Natural killer cell treated with Interleukin-12 subunit alpha and Interleukin-12 subunit beta and Interleukin-15 and Interleukin-18, amount 100 ng/mL, for 72 hours (primary cell): ENCODE results near the gene MAGEE1. TPM values are rescaled to one million over a fixed set of nuclear protein-coding genes. Genes with fewer than 3 reads are reported as not detected.
A peak's percentile ranks its signal among the peaks of the same experiment; 100 is the strongest.

Source experiments
- ATAC-seq, 2 donors: fragments of 150-1000 bp; cut with Tn5 transposase in 1 of 2; sonication (Bioruptor Pico), chemical (Tn5 transposase) in 1 of 2; 2 replicates each; pipeline ENCODE4 v1.10.0; 2021
- DNase-seq: peaks from one replicate; pipeline ENCODE4 v3.0.0; 2022; ENCODE audit warnings: low spot score
- H3K27ac Mint-ChIP-seq, 2 donors: 1 replicate in 1 of 2; 2 replicates in 1 of 2; pipeline ENCODE4 v1.8.0; 2022; ENCODE audit warnings: mixed read lengths in 2 of 2, mild to moderate bottlenecking in 1 of 2, moderate library complexity in 1 of 2
- H3K27me3 Mint-ChIP-seq, 2 donors: 1 replicate in 1 of 2; 2 replicates in 1 of 2; pipeline ENCODE4 v1.8.0; 2022; ENCODE audit warnings: mixed read lengths in 2 of 2
- H3K36me3 Mint-ChIP-seq: one replicate; pipeline ENCODE4 v1.8.0; 2022; ENCODE audit warnings: mixed read lengths
- H3K4me1 Mint-ChIP-seq, 2 donors: 1 replicate in 1 of 2; 2 replicates in 1 of 2; pipeline ENCODE4 v1.8.0; 2022; ENCODE audit warnings: low read depth in 2 of 2, mixed read lengths in 2 of 2, mild to moderate bottlenecking in 1 of 2
- H3K4me3 Mint-ChIP-seq: one replicate; pipeline ENCODE4 v1.8.0; 2022; ENCODE audit warnings: mixed read lengths
- H3K9me3 Mint-ChIP-seq: 2 replicates; pipeline ENCODE4 v1.8.0; 2022; ENCODE audit warnings: mixed read lengths
- total RNA-seq, 2 donors: library from RNA; stranded (reverse); gene quantifications; one replicate each; pipeline ENCODE4 v1.2.3, GENCODE V29; 2022

The MAGEE1 gene
- 1 to 10 TPM; 1.8 to 2.0 TPM for total RNA-seq

GRCh38 chrX:76427560-76428242 is at the start of gene MAGEE1:
Gene MAGEE1 (plus strand): TSS chrX:76427710. CDS start chrX:76427931, 221 bp downstream.
- H3K36me3 Mint-ChIP-seq: no peaks in the 10 kb centered on the region
- peak within 1 kb of the TSS; percentile 91 for H3K4me3 Mint-ChIP-seq
- peak within 1 kb of the TSS; percentile 62 to 66 for H3K27ac Mint-ChIP-seq
- ATAC-seq (peak; percentile 85 to 90), DNase-seq (peak; percentile 73)
- H3K9me3 Mint-ChIP-seq: no peaks in the 10 kb centered on the region
- H3K27me3 Mint-ChIP-seq: peaks cover 0 to 13% of the 10 kb centered on the region in 2 donors
- peaks cover 9 to 11% of the 10 kb centered on the region in 2 donors for H3K4me1 Mint-ChIP-seq

- no peaks in the 10 kb centered on the region for H3K9me3 Mint-ChIP-seq
- peaks cover 20 to 24% of the 10 kb centered on the region in 2 donors for H3K27me3 Mint-ChIP-seq
- no peaks in the 10 kb centered on the region for H3K36me3 Mint-ChIP-seq
- no peak overlapping the region for H3K27ac Mint-ChIP-seq
- H3K4me3 Mint-ChIP-seq: no peak overlapping the region
- ATAC-seq (no peak), DNase-seq (no peak)
- H3K4me1 Mint-ChIP-seq: no peaks in the 10 kb centered on the region
Measured at GRCh38 chrX:76398970-76399369, 28.5 kb upstream of the MAGEE1 start.

- no peaks in the 10 kb centered on the region for H3K9me3 Mint-ChIP-seq
- H3K27me3 Mint-ChIP-seq: peaks cover 13 to 27% of the 10 kb centered on the region in 2 donors
- H3K36me3 Mint-ChIP-seq: no peaks in the 10 kb centered on the region
- no peaks in the 10 kb centered on the region for H3K4me1 Mint-ChIP-seq
- H3K4me3 Mint-ChIP-seq: no peak overlapping the region
- DNase-seq: no peak
- ATAC-seq: no peak
- H3K27ac Mint-ChIP-seq: no peak overlapping the region
Measured at GRCh38 chrX:76407795-76408194, 19.7 kb upstream of the MAGEE1 start.

- peaks cover 0 to 21% of the 10 kb centered on the region in 2 donors for H3K27me3 Mint-ChIP-seq
- H3K9me3 Mint-ChIP-seq: no peaks in the 10 kb centered on the region
- H3K4me3 Mint-ChIP-seq: no peak overlapping the region
- DNase-seq (no peak), ATAC-seq (no peak)
- no peak overlapping the region for H3K27ac Mint-ChIP-seq
- H3K4me1 Mint-ChIP-seq: peaks cover 0 to 4% of the 10 kb centered on the region in 2 donors
- H3K36me3 Mint-ChIP-seq: no peaks in the 10 kb centered on the region
Measured at GRCh38 chrX:76420237-76420636, 7.3 kb upstream of the MAGEE1 start.

- no peaks in the 10 kb centered on the region for H3K9me3 Mint-ChIP-seq
- peaks cover 0 to 13% of the 10 kb centered on the region in 2 donors for H3K27me3 Mint-ChIP-seq
- H3K4me1 Mint-ChIP-seq: peaks cover 9 to 11% of the 10 kb centered on the region in 2 donors
- peak overlapping the region; percentile 62 to 66 for H3K27ac Mint-ChIP-seq
- DNase-seq (peak; percentile 66), ATAC-seq (peak; percentile 77 to 83)
- H3K4me3 Mint-ChIP-seq: peak overlapping the region; percentile 91
- no peaks in the 10 kb centered on the region for H3K36me3 Mint-ChIP-seq
Measured at GRCh38 chrX:76428243-76429130, 977 bp downstream of the MAGEE1 start.

- H3K4me3 Mint-ChIP-seq: no peak overlapping the region
- DNase-seq: no peak
- no peak for ATAC-seq
- no peaks in the 10 kb centered on the region for H3K9me3 Mint-ChIP-seq
- H3K27ac Mint-ChIP-seq: no peak overlapping the region
- no peaks in the 10 kb centered on the region for H3K36me3 Mint-ChIP-seq
- peaks cover 6 to 7% of the 10 kb centered on the region in 2 donors for H3K4me1 Mint-ChIP-seq
- H3K27me3 Mint-ChIP-seq: peaks cover 0 to 8% of the 10 kb centered on the region in 2 donors
Measured at GRCh38 chrX:76433219-76433618, 5.7 kb downstream of the MAGEE1 start.

GRCh38 chrX:76434103-76434741 is 6.7 kb downstream of the MAGEE1 start:
- ATAC-seq (no peak), DNase-seq (no peak)
- Mint-ChIP-seq H3K4me1 (peaks cover 7 to 9% of the 10 kb centered on the region in 2 donors), H3K9me3 (no peaks in the 10 kb centered on the region), H3K36me3 (no peaks in the 10 kb centered on the region), H3K27me3 (peaks cover 0 to 11% of the 10 kb centered on the region in 2 donors), H3K4me3 (no peak overlapping the region), H3K27ac (peak overlapping the region in 1 of 2 donors; percentile 37)

- Mint-ChIP-seq H3K4me3 (no peak overlapping the region), H3K9me3 (peaks cover 9% of the 10 kb centered on the region), H3K27me3 (peaks cover 0 to 11% of the 10 kb centered on the region in 2 donors), H3K4me1 (peaks cover 0 to 3% of the 10 kb centered on the region in 2 donors), H3K36me3 (peaks cover 23% of the 10 kb centered on the region), H3K27ac (no peak overlapping the region)
- DNase-seq: no peak
- no peak for ATAC-seq
Measured at GRCh38 chrX:76439188-76439587, 11.7 kb downstream of the MAGEE1 start.

GRCh38 chrX:76453737-76454406 is 26.4 kb downstream of the MAGEE1 start:
- Mint-ChIP-seq H3K9me3 (no peaks in the 10 kb centered on the region), H3K4me1 (peaks cover 2 to 3% of the 10 kb centered on the region in 2 donors), H3K4me3 (no peak overlapping the region), H3K27me3 (peaks cover 0 to 9% of the 10 kb centered on the region in 2 donors), H3K27ac (no peak overlapping the region), H3K36me3 (no peaks in the 10 kb centered on the region)
- DNase-seq (no peak), ATAC-seq (no peak)

GRCh38 chrX:76454456-76454927 is 27.0 kb downstream of the MAGEE1 start:
- ATAC-seq: peak in 1 of 2 donors; percentile 52
- H3K27ac Mint-ChIP-seq: no peak overlapping the region
- peaks cover 0 to 9% of the 10 kb centered on the region in 2 donors for H3K27me3 Mint-ChIP-seq
- H3K36me3 Mint-ChIP-seq: no peaks in the 10 kb centered on the region
- H3K4me1 Mint-ChIP-seq: peaks cover 2 to 3% of the 10 kb centered on the region in 2 donors
- H3K9me3 Mint-ChIP-seq: no peaks in the 10 kb centered on the region
- no peak for DNase-seq
- no peak overlapping the region for H3K4me3 Mint-ChIP-seq

GRCh38 chrX:76477353-76477752 is 49.8 kb downstream of the MAGEE1 start:
- no peak for ATAC-seq
- no peak overlapping the region for H3K27ac Mint-ChIP-seq
- no peak for DNase-seq
- peaks cover 2% of the 10 kb centered on the region for H3K9me3 Mint-ChIP-seq
- H3K36me3 Mint-ChIP-seq: peaks cover 13% of the 10 kb centered on the region
- peaks cover 0 to 3% of the 10 kb centered on the region in 2 donors for H3K27me3 Mint-ChIP-seq
- no peak overlapping the region for H3K4me3 Mint-ChIP-seq
- no peaks in the 10 kb centered on the region for H3K4me1 Mint-ChIP-seq
